Measurements from ENCODE around the gene MICB.
"Not testable (repeated sequence)": the region's sequence is repeated elsewhere in the genome, so short reads cannot be mapped to it uniquely, and the experiment has no call there.

MICB gene

GRCh38 chr6:31497531-31498476, at the start of gene MICB:
TSS of gene MICB (plus strand) at chr6:31498145. CDS start at chr6:31498194, 49 bp downstream.
- Histone ChIP-seq H3K9ac (ENCODE audit: low read depth in 1 of 2, low read length in 2 of 2) (peak within 1 kb of the TSS; percentile 24 to 68), H3K36me3 (ENCODE audit: control insufficient read depth in 2 of 2, insufficient read depth in 2 of 2, low read length in 2 of 2) (no peaks in the 10 kb centered on the region), H3K4me3 (ENCODE audit: low read length in 2 of 2) (peak within 1 kb of the TSS; percentile 75 to 80), H3K9me3 (ENCODE audit: control insufficient read depth in 2 of 2, low read length in 2 of 2) (no peaks in the 10 kb centered on the region), H3K27ac (ENCODE audit: low read depth in 2 of 2, low read length in 2 of 2) (peak within 1 kb of the TSS; percentile 52 to 55), H3K4me1 (ENCODE audit: control insufficient read depth in 2 of 2, insufficient read depth in 2 of 2, low read length in 2 of 2) (peaks cover 15 to 18% of the 10 kb centered on the region in 2 donors), H3K27me3 (ENCODE audit: control insufficient read depth in 2 of 2, insufficient read depth in 2 of 2, low read length in 2 of 2) (peaks cover 0 to 11% of the 10 kb centered on the region in 2 donors)

DNA sequence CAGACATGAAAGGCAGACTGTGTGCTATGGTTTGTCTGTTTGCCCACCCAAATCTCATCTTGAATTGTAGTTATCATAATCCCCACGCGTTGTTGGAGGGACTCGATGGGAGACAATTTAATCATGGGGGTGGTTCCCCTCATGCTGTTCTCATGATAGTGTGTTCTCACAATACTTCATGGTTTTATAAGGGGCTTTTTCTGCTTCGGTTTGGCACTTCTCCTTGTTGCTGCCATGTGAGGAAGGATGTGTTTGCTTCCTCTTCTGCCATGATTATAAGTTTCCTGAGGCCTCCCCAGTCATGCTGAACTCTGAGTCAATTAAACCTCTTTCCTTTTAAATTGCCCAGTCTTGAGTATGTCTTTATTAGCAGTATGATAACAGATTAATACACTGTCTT, 47.2 kb upstream of the MICB start:
- Histone ChIP-seq H3K27ac (ENCODE audit: low read depth in 2 of 2, low read length in 2 of 2) (no peak overlapping the region), H3K9me3 (ENCODE audit: control insufficient read depth in 2 of 2, low read length in 2 of 2) (peaks cover 0 to 7% of the 10 kb centered on the region in 2 donors), H3K36me3 (ENCODE audit: control insufficient read depth in 2 of 2, insufficient read depth in 2 of 2, low read length in 2 of 2) (no peaks in the 10 kb centered on the region), H3K9ac (ENCODE audit: low read depth in 1 of 2, low read length in 2 of 2) (no peak overlapping the region), H3K4me3 (ENCODE audit: low read length in 2 of 2) (no peak overlapping the region), H3K4me1 (ENCODE audit: control insufficient read depth in 2 of 2, insufficient read depth in 2 of 2, low read length in 2 of 2) (no peaks in the 10 kb centered on the region), H3K27me3 (ENCODE audit: control insufficient read depth in 2 of 2, insufficient read depth in 2 of 2, low read length in 2 of 2) (peaks cover 3 to 11% of the 10 kb centered on the region in 2 donors)

- H3K36me3 ChIP-seq (ENCODE audit: control insufficient read depth in 2 of 2, insufficient read depth in 2 of 2, low read length in 2 of 2) = no peaks in the 10 kb centered on the region
- no peaks in the 10 kb centered on the region for H3K4me1 ChIP-seq (ENCODE audit: control insufficient read depth in 2 of 2, insufficient read depth in 2 of 2, low read length in 2 of 2)
- peaks cover 0 to 7% of the 10 kb centered on the region in 2 donors for H3K9me3 ChIP-seq (ENCODE audit: control insufficient read depth in 2 of 2, low read length in 2 of 2)
- no peak overlapping the region for H3K4me3 ChIP-seq (ENCODE audit: low read length in 2 of 2)
- no peak overlapping the region for H3K27ac ChIP-seq (ENCODE audit: low read depth in 2 of 2, low read length in 2 of 2)
- H3K9ac ChIP-seq (ENCODE audit: low read depth in 1 of 2, low read length in 2 of 2) = no peak overlapping the region
- peaks cover 3 to 7% of the 10 kb centered on the region in 2 donors for H3K27me3 ChIP-seq (ENCODE audit: control insufficient read depth in 2 of 2, insufficient read depth in 2 of 2, low read length in 2 of 2)
These were observed 45.1 kb upstream of the MICB start for GRCh38 chr6:31452859-31453258.

- Histone ChIP-seq H3K27ac (ENCODE audit: low read depth in 2 of 2, low read length in 2 of 2) (no peak overlapping the region), H3K4me3 (ENCODE audit: low read length in 2 of 2) (no peak overlapping the region), H3K36me3 (ENCODE audit: control insufficient read depth in 2 of 2, insufficient read depth in 2 of 2, low read length in 2 of 2) (no peaks in the 10 kb centered on the region), H3K9me3 (ENCODE audit: control insufficient read depth in 2 of 2, low read length in 2 of 2) (peaks cover 0 to 7% of the 10 kb centered on the region in 2 donors), H3K9ac (ENCODE audit: low read depth in 1 of 2, low read length in 2 of 2) (no peak overlapping the region), H3K27me3 (ENCODE audit: control insufficient read depth in 2 of 2, insufficient read depth in 2 of 2, low read length in 2 of 2) (peaks cover 3 to 7% of the 10 kb centered on the region in 2 donors), H3K4me1 (ENCODE audit: control insufficient read depth in 2 of 2, insufficient read depth in 2 of 2, low read length in 2 of 2) (no peaks in the 10 kb centered on the region)
These were observed 44.7 kb upstream of the MICB start for GRCh38 chr6:31453259-31453658.

- H3K36me3 ChIP-seq (ENCODE audit: control insufficient read depth in 2 of 2, insufficient read depth in 2 of 2, low read length in 2 of 2); H3K27me3 ChIP-seq (ENCODE audit: control insufficient read depth in 2 of 2, insufficient read depth in 2 of 2, low read length in 2 of 2); H3K4me3 ChIP-seq (ENCODE audit: low read length in 2 of 2); H3K27ac ChIP-seq (ENCODE audit: low read depth in 2 of 2, low read length in 2 of 2); H3K9ac ChIP-seq (ENCODE audit: low read depth in 1 of 2, low read length in 2 of 2); H3K9me3 ChIP-seq (ENCODE audit: control insufficient read depth in 2 of 2, low read length in 2 of 2): not testable (repeated sequence)
- H3K4me1 ChIP-seq (ENCODE audit: control insufficient read depth in 2 of 2, insufficient read depth in 2 of 2, low read length in 2 of 2) = peaks cover 18 to 21% of the 10 kb centered on the region in 2 donors
These were observed 38.1 kb upstream of the MICB start for GRCh38 chr6:31459864-31460263.

DNA sequence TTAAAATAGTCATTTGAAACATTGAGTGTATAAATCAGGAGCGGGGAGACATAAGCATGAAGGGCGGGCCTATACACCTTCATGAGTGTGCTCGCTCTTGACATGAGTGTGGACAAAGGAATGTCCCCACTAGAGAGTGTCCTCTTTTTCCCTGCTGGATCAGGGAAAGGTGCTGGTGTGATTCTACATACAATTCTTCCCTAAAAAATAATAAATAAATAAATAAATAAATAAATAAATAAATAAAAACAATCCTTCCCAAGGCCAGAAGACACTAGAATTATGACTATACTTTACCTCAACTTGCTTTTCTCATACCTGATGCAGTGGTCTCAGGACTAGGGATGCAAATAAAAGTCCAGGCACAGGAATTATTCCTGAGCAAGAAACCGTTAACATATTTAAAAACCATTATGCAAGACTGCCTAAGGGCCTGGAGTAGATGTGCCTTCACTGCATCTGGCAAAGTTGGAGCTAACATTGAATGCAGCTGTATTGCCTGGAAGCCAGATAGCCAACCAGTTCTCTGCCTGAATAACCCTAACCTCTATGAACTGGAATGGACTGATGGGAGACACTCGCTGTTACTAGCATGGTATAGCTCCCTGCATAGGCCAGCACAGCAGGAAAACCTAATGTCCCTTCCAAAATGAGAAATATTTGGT, 37.5 kb upstream of the MICB start:
- H3K27ac ChIP-seq (ENCODE audit: low read depth in 2 of 2, low read length in 2 of 2) = no peak overlapping the region
- H3K9ac ChIP-seq (ENCODE audit: low read depth in 1 of 2, low read length in 2 of 2) = no peak overlapping the region
- H3K27me3 ChIP-seq (ENCODE audit: control insufficient read depth in 2 of 2, insufficient read depth in 2 of 2, low read length in 2 of 2) = peaks cover 0 to 3% of the 10 kb centered on the region in 2 donors
- H3K36me3 ChIP-seq (ENCODE audit: control insufficient read depth in 2 of 2, insufficient read depth in 2 of 2, low read length in 2 of 2) = peaks cover 0 to 9% of the 10 kb centered on the region in 2 donors
- peaks cover 18 to 26% of the 10 kb centered on the region in 2 donors for H3K4me1 ChIP-seq (ENCODE audit: control insufficient read depth in 2 of 2, insufficient read depth in 2 of 2, low read length in 2 of 2)
- no peak overlapping the region for H3K4me3 ChIP-seq (ENCODE audit: low read length in 2 of 2)
- no peaks in the 10 kb centered on the region for H3K9me3 ChIP-seq (ENCODE audit: control insufficient read depth in 2 of 2, low read length in 2 of 2)

GRCh38 chr6:31462026-31462963, 35.6 kb upstream of the MICB start:
- Histone ChIP-seq H3K9ac (ENCODE audit: low read depth in 1 of 2, low read length in 2 of 2) (peak overlapping the region; percentile 63 to 90), H3K4me1 (ENCODE audit: control insufficient read depth in 2 of 2, insufficient read depth in 2 of 2, low read length in 2 of 2) (peaks cover 18 to 26% of the 10 kb centered on the region in 2 donors), H3K27ac (ENCODE audit: low read depth in 2 of 2, low read length in 2 of 2) (peak overlapping the region; percentile 24 to 64), H3K36me3 (ENCODE audit: control insufficient read depth in 2 of 2, insufficient read depth in 2 of 2, low read length in 2 of 2) (peaks cover 0 to 9% of the 10 kb centered on the region in 2 donors), H3K27me3 (ENCODE audit: control insufficient read depth in 2 of 2, insufficient read depth in 2 of 2, low read length in 2 of 2) (peaks cover 0 to 3% of the 10 kb centered on the region in 2 donors), H3K9me3 (ENCODE audit: control insufficient read depth in 2 of 2, low read length in 2 of 2) (no peaks in the 10 kb centered on the region), H3K4me3 (ENCODE audit: low read length in 2 of 2) (peak overlapping the region; percentile 93)

DNA sequence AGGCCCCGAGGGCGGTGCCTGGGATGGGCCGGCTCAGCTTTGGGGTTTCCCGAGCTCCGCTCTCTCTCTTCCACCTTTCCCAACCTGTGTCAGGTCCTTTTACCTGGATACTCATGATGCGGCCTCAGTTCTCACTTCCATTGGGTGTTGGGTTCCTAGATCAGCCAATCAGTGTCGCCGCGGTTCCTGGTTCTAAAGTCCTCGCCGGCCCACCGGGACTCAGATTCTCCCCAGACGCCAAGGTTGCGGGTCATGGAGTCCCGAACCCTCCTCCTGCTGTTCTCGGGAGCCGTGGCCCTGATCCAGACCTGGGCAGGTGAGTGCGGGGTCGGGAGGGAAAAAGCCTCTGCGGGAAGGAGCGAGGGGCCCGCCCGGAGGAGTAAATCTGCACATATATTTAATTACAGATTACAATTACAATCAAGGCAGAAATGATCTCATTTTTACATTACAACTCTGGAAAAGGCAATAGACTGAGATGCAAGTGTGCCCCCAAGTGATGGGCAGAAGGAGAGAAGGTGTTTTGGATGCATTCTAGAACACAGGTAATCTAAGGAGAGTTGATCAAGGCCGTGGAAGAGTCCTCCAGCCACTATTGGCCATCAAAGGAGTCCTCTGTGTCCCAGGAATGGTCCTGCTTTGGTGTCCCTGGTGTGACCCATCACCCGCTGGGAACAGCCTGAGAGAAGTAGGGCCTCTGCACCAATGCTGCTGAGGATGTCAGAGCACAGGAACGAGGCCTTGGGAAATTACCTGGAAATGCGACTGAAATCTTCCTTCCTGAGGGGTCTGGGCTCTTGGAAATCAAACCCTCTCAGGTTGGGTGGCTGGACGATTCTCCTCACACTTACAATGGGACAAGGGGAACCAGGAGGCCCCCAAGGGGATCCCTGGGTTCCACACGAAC, 34.7 kb upstream of the MICB start:
- H3K36me3 ChIP-seq (ENCODE audit: control insufficient read depth in 2 of 2, insufficient read depth in 2 of 2, low read length in 2 of 2) = peaks cover 0 to 12% of the 10 kb centered on the region in 2 donors
- H3K4me1 ChIP-seq (ENCODE audit: control insufficient read depth in 2 of 2, insufficient read depth in 2 of 2, low read length in 2 of 2) = peaks cover 18 to 26% of the 10 kb centered on the region in 2 donors
- no peaks in the 10 kb centered on the region for H3K9me3 ChIP-seq (ENCODE audit: control insufficient read depth in 2 of 2, low read length in 2 of 2)
- peak overlapping the region; percentile 63 to 90 for H3K9ac ChIP-seq (ENCODE audit: low read depth in 1 of 2, low read length in 2 of 2)
- peaks cover 0 to 3% of the 10 kb centered on the region in 2 donors for H3K27me3 ChIP-seq (ENCODE audit: control insufficient read depth in 2 of 2, insufficient read depth in 2 of 2, low read length in 2 of 2)
- H3K4me3 ChIP-seq (ENCODE audit: low read length in 2 of 2) = peak overlapping the region; percentile 93
- peak overlapping the region; percentile 45 to 77 for H3K27ac ChIP-seq (ENCODE audit: low read depth in 2 of 2, low read length in 2 of 2)

All from mucosa of rectum (tissue), 2 donors.